MM.1S (cell line): ENCODE results near the gene NUDT22.

ENCODE experiments used
- CTCF ChIP-seq: fragments of 300-600 bp; sonication (generic); IDR thresholded peaks from 2 replicates; pipeline ENCODE4 v1.5.1; 2016; ENCODE audit warnings: antibody characterized with exemption, low read length, mixed read lengths
- EZH2 ChIP-seq: fragments of 300-600 bp; sonication (generic); optimal IDR thresholded peaks from 2 replicates; pipeline ENCODE3; 2017; ENCODE audit warnings: low read depth, mild to moderate bottlenecking, antibody characterized with exemption, low read length, mixed read lengths

GRCh38 chr11:64218628-64219353 is 7.3 kb upstream of the NUDT22 start:
- TF ChIP-seq CTCF (no peak), EZH2 (no peak)
